ENCODE measurements around the gene CAMSAP2.

CAMSAP2 gene

DNA sequence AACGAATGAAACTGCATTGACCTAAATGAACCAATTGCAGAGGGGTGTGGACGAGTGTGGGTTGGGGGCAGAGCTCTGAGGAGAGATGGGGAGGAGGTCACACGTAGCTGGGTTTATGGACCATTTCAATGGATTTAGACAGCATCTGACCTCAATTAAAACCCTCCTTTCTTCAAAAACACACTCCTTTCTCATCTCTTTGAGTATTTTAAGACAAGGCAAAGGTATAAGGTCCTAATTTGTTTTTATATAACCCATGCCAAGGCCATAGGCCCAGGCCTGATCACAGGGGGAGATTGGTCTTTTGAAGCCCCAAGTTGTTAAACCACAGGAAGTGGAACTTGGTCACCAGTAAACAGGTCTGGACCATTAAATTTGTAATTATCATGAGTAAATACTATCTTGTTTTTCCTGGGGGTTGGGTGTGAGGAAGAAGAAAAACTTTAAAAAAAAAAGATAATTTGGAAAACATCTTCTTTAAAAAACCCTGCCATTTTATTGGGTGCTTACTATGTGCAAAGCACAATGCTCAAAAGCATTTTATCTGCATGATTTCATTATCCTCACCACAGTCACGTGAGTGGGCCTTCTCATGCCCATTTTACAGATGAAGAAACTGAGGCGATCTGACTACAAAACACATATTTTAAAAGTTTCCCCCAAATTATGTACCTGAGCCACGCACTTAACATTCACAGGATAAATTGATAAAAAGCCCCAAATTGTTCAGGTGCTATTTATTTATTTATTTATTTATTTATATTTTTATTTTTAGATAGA lies 147.1 kb downstream of the CAMSAP2 start:
- DNase-seq = no peak

DNA sequence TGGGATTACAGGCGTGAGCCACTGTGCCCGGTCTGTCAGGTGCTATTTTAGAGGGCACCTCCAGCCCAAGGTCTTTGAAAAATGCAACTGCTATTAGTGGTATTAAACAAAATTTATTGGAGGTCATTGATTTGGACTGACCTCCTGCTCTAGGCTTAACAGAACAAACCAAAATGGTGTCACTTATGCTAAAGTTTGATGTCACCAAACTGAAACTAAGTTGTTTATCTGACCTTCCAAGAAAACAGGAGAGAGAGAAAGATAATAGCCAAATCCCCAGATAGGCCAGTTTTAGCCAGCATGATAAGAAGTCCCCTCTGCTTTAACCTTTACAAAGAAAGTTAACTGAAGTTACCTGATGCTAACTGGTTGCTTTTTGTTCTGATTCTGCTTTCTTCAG lies 147.9 kb downstream of the CAMSAP2 start:
- DNase-seq = peak; percentile 32

DNA sequence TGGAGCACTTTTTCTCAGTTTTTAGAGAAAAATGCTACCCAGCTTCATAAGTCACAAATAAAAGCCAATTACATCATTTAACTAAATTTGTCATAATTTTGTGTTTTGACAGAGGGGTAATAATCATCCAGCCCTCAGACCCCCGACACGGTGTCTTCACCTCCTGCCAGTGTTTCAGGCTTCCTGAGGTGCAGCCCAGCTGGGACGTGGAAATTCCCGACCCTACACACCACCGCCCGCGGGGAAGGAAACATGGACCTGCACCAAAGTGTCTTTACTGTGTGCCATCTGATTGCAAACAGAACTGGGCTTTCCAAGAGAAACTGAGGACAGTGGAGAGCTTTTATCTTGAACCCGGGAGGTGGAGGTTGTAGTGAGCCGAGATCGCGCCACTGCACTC lies 148.3 kb downstream of the CAMSAP2 start:
- DNase-seq = no peak

DNA sequence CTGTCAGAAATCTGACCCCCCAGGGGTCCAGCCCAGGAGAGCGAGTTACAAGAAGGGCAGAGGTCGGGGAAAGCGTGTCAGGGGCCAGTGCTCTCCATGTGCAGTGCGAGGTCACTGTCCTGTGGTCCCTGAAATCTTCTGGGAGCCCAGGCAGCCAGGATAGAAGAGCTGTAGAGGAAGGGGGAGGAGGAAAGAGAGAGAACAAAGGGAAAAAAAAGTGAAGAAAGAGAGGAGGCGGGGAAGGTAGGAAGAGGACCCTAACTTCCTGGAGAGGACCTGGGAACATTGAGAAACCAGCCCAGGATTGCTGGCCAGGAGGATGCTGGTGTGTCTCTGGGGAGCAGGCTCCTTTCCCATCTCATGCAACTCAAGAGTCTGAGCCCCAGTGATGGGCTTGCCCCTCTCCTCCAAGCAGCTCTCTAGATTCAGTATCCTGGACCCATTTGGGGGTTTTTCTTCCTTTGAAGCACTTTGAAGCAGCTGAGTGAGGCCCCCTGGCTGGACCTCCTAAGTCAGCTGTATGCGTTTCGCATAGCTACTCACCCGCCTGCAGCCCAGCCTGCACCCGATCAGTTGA lies 149.2 kb downstream of the CAMSAP2 start:
- no peak for DNase-seq

DNA sequence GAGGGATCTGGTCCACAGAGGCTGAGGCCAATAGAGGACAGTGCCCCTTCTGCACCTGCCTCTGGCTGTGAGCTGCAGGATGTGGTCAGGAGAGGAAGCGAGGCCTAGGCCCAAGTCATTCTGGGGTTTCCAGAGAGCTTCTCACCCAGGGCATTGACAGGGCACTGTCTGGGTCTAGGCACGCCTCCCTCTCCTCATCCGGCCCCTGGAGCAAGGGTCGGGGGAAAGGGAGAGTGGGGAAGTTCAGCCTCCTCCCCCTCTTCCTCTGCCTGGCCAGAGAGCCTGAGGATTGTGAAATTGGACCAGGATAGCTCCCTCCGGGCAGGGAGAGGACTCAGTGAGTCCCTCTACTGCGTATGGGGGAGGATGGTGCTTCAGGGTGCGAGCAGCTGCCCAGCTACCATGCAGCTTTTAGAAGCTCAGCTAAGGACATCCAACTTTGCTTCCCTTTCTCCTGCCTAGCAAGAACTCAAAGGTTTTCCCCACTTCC lies 149.7 kb downstream of the CAMSAP2 start:
- no peak for DNase-seq

DNA sequence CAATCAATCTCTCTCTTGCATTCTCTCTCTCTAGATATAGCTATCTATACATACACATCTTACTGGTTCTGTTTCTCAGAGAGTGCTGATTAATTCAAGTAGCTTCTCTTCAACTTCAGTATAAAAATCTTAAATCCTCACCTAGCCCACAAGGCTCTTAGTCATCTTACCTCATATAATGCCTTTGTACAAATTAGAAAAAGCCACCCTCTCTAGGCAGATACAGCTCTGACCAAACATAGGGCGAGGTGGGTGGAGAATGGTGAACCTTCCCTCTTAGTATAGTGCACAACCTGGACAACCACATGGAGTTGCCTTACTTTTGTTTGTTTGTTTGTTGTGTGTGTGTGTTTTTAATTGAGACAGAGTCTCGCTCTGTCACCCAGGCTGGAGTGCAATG lies 150.9 kb downstream of the CAMSAP2 start:
- DNase-seq = no peak

DNA sequence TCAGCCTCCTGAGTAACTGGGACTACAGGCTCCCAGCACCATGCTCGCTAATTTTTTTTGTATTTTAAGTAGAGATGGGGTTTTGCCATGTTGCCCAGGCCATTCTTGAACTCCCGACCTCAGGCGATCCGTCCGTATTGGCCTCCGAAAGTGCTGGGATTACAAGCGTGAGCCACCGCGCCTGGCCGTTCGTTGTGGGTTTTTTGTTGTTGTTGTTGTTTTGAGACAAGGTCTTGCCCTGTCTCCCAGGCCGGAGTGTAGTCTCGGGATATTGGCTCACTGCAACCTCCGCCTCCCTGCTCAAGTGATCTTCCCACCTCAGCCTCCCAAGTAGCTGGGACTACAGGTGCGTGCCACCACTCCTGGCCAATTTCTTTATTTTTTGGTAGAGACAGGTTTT lies 151.3 kb downstream of the CAMSAP2 start:
- DNase-seq = no peak

DNA sequence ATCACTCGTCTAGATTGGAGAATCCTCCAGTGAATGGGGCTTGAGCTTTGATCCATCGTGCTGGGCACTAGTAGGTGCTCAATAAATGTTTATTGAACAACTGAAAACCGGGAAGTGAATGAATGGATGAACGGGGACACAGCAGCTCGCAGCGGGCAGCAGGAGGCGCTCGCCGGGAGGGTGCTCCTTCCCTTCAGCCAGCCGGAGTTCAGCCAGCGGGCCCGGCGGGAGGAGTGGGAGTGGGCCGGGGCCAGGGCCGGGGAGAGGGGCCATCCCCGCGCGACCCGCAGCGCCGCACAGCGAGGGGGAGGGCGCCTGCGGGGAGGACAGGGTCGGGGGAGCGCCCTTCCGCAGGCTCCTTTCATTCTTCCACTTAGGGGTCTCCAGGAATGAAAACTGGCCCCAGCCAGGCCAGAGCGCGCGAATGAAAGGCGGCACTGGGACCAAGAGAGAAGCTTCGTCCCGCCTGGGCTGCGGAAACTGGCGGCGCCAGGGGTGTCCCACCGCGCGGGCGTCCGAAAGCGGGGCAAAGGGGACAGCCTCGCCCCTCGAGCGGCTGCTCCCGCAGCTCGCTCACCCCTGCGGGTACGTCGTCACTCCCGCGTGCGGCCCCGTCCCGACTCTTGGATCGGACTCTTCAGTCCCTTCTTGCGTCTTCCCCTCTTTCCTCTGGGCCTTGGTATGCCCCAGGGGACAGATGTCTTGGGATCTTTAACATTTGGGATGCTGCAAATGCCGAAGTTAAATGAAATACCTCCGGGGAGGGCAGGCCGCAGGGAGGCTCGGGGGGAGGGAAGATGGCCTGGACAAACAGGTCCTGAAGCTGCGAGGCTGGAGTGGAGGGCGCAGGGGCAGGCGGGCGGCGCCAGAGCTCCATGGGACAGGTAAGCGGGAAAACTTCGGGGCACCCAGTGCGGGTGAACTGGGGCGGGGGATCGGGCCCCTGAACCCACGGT lies 152.4 kb downstream of the CAMSAP2 start:
- peak; percentile 63 for DNase-seq

DNA sequence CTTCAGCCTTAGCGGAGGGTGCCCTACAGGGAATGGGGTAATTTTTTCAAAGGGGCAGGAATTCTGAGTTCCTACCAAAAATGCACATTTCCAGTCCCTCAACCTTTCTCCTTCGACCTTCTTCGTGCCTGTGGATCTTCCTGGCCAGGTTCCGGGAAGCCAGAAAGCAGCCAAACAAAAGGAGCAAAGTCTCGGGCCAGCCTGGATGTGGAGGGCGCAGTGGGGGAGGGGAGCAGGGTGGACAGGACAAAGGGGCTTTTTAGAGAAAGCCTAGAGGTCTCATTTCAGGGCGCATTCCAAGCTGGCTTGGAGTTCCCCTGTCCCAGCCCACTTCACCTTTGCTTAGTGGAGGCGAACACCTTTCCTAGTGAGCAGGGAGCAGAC lies 153.1 kb downstream of the CAMSAP2 start:
- DNase-seq = no peak

DNA sequence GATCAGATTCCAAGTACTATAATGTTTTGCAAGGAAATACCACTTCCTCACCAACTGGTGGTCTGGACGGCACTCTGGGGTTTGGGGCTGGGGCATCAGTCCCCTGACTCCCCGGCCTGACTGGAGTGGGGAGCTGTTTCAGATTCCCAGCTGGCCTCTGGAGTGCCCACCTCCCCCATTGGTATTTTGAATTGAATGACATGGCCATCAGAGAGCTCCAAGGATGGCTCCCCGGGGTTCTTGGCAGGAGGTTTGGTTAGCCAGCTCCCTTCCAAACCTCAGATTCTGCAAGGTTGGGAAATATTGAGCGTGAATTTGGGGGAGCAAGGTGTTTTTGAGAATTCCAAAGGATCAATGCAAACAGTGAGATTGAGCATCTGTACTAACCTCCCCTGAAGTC lies 153.9 kb downstream of the CAMSAP2 start:
- DNase-seq = no peak

DNA sequence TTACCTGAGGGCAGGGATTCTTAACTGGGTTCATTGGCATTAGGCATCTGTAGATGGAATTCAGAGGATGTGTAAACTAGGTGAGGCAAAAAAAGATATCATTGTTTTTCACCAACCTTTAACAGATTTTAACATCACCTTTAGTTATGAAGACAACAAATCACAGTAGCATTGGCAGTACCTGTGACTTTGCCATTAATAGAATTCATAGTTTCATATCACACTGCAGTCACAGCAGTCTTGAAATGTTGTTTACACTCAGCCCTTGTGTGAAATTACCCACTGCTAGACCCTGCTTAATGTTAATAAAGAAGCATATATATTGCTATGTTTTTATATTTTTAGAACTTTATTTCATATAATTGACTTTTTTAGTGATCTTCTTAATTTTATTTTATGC lies 154.3 kb downstream of the CAMSAP2 start:
- DNase-seq = no peak

DNA sequence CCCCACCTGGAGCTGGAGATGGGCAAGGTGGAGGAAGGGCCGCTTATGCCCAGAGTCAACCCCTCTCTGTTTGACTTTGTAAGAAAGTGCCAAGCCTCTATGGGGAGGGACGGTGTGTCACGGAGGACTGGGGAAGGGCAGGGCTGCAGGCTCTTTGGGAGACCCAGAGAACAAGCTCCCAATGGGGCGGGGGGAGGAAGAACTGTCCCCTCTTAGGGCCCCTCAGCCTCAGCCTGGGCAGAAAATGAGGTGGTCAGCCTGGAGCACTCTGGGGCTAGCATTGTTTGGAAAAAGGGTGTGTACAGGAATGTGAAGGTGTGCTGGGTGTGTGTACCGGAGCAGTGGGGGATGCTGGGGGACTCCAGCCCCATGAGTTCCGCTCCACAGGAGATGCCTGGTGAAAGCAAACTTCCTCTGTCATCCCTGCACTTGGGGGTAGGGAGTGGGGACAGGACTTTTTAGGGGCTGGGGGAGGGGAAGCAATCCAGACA lies 154.8 kb downstream of the CAMSAP2 start:
- no peak for DNase-seq

DNA sequence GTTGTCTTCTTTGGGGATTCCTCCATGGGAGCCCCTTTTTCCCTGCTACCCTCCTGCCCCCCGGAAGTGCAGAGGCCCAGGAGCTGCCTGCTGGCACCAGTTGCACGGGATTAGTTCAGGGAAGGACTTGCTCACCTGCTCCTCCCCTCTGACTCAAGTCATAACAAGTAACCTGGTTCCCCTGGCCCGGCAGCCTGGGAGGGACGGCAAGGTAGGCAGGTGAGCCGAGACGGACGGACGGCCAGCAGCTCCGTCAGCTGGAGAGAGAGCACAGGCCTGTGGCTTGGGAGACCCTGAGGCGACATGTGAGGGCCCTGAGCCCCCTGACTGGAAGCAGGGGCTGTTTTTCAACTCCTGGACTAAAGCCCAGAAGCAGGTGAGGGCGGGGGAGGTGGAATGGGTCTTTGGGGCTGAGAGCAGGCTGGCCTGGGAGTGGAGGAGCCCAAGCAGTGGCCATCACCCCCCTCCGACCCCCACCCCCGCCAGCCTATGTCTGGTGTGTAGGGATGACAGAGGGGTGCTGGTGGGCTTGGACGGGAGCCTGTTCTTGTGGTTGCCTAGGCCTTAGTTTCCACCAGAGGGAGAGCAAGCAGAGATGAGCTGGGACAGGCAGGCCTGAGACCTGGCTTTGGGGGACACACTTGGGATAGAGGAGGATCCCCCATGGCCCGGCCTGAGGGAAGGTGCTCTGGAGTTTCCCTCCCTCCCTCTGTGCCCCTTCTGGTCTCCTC lies 156.2 kb downstream of the CAMSAP2 start, which contains the start of gene INAVA:
INAVA (plus strand) TSS at position 189 of the 731 bp plus-strand sequence. CDS start 3,501 bp downstream, outside the sequence.
- DNase-seq = no peak

DNA sequence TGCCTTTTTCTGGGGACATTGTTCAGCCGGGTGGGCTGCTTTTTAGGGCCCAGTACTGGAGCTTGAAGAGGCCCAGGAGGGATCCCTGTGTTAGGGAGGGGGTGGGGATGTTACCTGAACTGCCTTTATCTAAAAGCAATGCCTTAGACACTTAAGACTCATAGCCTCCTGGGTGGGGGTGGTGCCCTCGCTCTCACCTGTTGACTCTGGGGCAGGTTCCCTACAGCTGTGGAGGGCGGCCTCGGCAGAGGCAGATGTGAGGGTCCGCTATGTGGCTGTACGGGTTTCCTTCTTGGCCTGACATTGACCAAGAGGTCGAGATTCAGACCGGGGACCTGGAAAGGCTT lies 156.7 kb downstream of the CAMSAP2 start:
- no peak for DNase-seq

DNA sequence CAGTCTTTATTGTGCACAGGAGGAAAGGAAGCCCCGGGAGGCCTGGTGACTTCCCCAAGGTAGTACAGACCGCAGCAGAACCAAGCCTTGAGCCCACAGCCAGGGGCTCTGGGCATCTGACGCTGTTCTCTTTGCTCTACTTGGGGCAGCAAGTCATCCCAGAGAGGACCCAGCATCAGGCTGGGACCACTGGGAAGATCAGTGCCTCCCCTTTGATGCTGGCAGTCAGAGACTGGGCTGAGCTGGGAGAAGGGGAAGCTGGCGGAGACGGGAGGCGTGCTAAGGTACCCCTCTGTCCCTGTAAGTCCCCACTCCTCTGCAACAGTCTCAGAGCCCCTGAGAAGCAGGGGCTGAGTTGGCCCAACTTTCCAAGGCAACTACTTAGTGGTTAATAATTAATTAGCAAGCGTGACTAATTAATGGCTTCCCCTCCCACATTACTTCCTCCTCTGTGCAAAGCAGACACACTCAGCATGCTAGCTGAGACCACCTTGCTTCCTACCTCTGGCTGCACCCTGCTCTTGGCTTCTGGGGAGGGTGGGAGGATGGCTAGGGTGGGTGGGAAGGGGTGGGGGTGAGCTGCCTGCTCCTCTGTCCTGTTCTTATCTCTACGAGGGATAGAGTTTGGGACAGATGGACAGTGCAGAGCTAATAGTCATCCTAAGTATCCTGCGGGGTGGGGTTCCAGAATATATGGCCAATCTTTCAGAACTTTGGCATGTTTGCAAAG lies 157.3 kb downstream of the CAMSAP2 start:
- no peak for DNase-seq

DNA sequence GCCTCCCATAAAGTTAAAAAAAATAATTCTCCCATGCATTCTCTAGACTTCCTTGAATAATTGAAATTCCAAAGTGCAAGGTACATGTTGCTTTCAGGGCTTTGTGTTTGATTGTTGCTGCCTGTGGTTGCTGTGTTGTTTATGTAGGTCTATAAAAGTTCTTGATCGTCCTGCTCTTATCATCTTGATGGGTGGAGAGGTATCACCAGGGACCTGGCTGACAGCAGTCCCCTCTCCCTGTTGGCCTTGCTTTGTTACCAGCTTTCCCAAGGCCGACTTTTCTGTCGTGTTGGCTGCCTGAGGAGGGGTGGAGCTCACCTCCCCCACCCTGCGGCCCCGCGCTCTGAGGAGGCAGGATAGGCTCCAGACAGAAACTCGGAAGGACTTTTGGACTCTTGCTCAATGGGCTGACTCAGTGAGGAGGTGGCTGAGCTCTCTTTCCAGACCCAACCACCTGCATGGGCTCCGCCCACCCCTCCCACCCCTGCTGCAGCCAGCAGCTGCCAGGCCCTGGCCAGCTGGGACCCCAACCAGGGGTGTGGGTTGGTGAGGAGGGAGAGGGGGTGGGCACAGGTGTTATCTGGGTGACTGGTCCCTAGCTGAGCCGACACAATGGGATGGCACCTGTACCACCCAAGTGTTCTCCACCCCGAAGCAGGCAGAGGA lies 158.0 kb downstream of the CAMSAP2 start:
- DNase-seq = no peak

DNA sequence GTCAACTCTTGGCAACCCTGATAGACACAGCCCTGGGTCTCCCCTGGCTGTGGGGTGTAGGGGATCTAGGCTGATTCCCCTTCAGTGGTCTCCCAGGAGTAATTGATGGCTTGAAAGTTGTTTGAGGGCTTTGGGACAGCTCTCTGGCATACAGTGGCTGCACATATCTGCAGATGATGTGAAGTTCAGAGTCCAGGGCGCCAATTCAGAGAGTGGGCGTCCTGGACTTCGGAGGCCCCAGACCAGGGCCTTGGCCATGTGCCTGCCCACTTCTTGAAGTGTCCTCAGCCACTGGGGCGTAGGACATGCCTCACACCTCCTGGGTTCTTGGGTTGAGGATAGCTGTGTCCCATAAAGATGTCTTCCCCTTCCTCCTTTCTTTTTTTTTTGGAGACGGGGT lies 158.6 kb downstream of the CAMSAP2 start:
- no peak for DNase-seq

DNA sequence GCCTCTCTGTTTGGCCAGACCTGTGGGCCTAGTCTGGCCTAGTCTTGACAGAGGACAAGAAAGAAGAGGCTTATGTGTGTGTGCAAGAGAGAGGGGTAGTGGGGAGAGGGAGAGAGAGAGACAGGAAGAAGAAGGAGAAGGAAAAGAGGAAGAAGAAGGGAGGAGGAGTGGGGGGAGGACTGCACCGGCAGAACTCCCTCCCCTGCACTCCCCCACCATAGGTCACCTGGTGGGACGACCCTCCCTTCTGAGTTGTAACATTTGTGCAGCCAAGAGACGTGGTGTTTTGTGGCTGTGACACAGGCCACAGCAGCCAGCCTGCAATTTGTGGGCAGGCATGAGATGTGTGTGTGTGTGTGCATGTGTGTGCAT lies 160.3 kb downstream of the CAMSAP2 start:
- DNase-seq = no peak

DNA sequence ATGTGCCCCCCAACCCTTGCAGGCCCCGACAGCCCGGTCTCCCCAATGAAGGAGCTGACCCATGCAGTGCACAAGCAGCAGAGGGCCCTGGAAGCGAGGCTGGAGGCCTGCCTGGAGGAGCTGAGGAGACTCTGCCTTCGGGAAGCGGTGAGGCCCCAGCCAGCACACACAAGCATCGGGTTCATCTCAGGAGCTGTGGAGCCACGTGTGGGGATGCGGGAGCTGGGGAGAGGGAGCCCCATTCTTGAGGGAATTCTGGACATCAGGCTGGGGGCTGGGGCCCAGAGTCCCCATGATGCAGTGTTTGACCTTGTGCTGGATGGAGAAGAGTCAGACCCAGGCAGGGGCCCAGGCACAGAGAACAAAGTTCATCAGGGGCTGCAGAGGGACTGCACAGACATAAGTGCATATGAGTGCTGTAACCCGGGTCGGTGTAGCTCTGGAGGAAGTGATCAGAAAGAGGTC lies 160.8 kb downstream of the CAMSAP2 start:
- no peak for DNase-seq

DNA sequence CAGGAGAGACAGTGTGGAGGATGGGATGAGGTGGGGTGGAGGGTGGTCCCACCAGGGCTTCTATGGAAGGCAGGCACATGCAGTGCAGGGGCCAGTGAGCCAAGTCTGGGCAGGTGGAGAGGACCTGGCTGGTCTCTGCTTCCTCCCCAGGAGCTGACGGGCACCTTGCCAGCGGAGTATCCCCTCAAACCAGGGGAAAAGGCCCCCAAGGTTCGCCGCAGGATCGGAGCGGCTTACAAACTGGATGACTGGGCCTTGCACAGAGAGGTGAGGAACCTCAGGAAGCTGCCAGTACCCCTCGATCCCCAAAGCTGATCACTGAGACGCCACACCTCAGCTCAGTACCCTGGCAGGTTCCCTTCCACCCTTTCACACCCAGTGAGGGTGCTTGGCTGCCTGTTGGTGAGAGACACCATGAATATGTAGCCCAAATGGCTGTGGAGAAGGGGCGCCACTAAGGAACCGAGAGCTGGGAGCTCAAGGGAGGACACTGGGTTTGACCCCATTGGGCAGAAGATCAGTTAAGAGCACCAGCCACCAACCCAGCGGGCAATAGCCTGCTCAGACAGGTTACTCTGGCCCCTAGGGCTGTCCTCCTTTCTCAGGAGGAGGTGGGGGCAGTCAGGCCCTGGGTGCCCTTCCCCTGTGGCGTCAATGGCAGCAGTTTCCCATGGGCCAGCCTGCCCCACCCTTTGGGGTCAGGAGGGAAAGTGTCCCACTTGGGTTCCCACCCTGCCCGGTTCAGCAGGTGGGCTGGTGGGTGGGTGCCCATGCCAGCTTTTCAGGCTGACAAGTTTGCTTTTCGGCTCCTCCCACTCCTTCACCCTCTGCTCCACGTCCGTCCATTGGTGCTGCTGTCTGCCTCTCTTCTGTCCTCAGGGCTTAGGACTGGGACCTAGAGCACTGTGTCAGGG lies 161.5 kb downstream of the CAMSAP2 start:
- no peak for DNase-seq
